Effector CD8-positive, alpha-beta T cell (primary cell): ENCODE data around the gene HSPA1A.
"Not testable (repeated sequence)": the region's sequence is repeated elsewhere in the genome, so short reads cannot be mapped to it uniquely, and the experiment has no call there.

ENCODE experiments used
- DNase-seq: peaks from one replicate; lab custom pipeline; 2025; lab: John Stamatoyannopoulos, UW

The HSPA1A gene

GRCh38 chr6:31811645-31812044, 3.7 kb upstream of the HSPA1A start:
- no peak for DNase-seq

- no peak for DNase-seq
Observed at GRCh38 chr6:31813465-31813849, 1.9 kb upstream of the HSPA1A start.

- peak; percentile 69 for DNase-seq
Observed at GRCh38 chr6:31814677-31815024, 692 bp upstream of the HSPA1A start.

- not testable (repeated sequence) for DNase-seq
Observed at GRCh38 chr6:31817133-31817928, 2.0 kb downstream of the HSPA1A start.

GRCh38 chr6:31817929-31818511, 2.7 kb downstream of the HSPA1A start:
- not testable (repeated sequence) for DNase-seq

GRCh38 chr6:31819871-31820299, 4.5 kb downstream of the HSPA1A start:
- no peak for DNase-seq

- not testable (repeated sequence) for DNase-seq
Observed at GRCh38 chr6:31820399-31820798, 5.1 kb downstream of the HSPA1A start.

GRCh38 chr6:31821301-31822035, 6.1 kb downstream of the HSPA1A start:
- no peak for DNase-seq

- DNase-seq: peak; percentile 46
Observed at GRCh38 chr6:31822036-31822821, 6.9 kb downstream of the HSPA1A start.

- not testable (repeated sequence) for DNase-seq
Observed at GRCh38 chr6:31823592-31824196, 8.4 kb downstream of the HSPA1A start.

- no peak for DNase-seq
Observed at GRCh38 chr6:31825553-31825952, 10.2 kb downstream of the HSPA1A start.

- no peak for DNase-seq
Observed at GRCh38 chr6:31826793-31827285, 11.5 kb downstream of the HSPA1A start.

GRCh38 chr6:31827286-31828079, 12.1 kb downstream of the HSPA1A start, which contains the start of gene HSPA1B:
HSPA1B (plus strand) TSS chr6:31827738; CDS start chr6:31827951, 213 bp downstream.
- peak; percentile 80 for DNase-seq

GRCh38 chr6:31829633-31830283, 14.4 kb downstream of the HSPA1A start:
- no peak for DNase-seq

GRCh38 chr6:31830886-31831335, 15.6 kb downstream of the HSPA1A start:
- DNase-seq: no peak

GRCh38 chr6:31831350-31832215, 16.2 kb downstream of the HSPA1A start:
- no peak for DNase-seq

- peak; percentile 66 for DNase-seq
Observed at GRCh38 chr6:31834367-31835250, 19.3 kb downstream of the HSPA1A start.

- no peak for DNase-seq
Observed at GRCh38 chr6:31836047-31836473, 20.7 kb downstream of the HSPA1A start.
